HEK293 (cell line): ENCODE results near the gene SYNDIG1.

Experiments used
- CTCF ChIA-PET: fragments of 350-600 bp; formaldehyde crosslinking; extraction: SDS; loops from one replicate; lab custom pipeline; 2021; ENCODE audit warnings: antibody characterized with exemption; lab: Yijun Ruan, JAX
- POLR2A ChIA-PET: fragments of 300-600 bp; formaldehyde crosslinking; extraction: SDS; loops from one replicate; lab custom pipeline; 2020; ENCODE audit warnings: antibody characterized with exemption, inconsistent platforms; lab: Yijun Ruan, JAX
- H3K27ac ChIP-seq: fragments of 200-500 bp; sonication (Bioruptor generic); 2 replicates; pipeline ENCODE4 v1.5.1; 2014; ENCODE audit warnings: low read depth, low read length, control low read depth, inconsistent platforms; ENCODE audit errors: extremely low read depth
- H3K36me3 ChIP-seq, 2 experiments: fragments of 200-500 bp in 1 of 2; sonication (Bioruptor generic) in 1 of 2; 1 replicate in 1 of 2; 2 replicates in 1 of 2; pipeline ENCODE4 v1.5.1; 2014 to 2017; ENCODE audit warnings: inconsistent platforms in 2 of 2, low read length in 2 of 2; ENCODE audit not compliant: control insufficient read depth in 2 of 2, insufficient read depth in 1 of 2
- H3K4me1 ChIP-seq: fragments of 200-500 bp; sonication (Bioruptor generic); 2 replicates; pipeline ENCODE4 v1.5.1; 2014; ENCODE audit warnings: mild to moderate bottlenecking, low read length, inconsistent platforms; ENCODE audit not compliant: control insufficient read depth, insufficient read depth
- H3K4me3 ChIP-seq: 2 replicates; pipeline ENCODE4 v1.5.1; 2011; ENCODE audit warnings: low read depth, mild to moderate bottlenecking, control low read depth, low read length, moderate library complexity
- H3K9me3 ChIP-seq: fragments of 200-500 bp; sonication (Bioruptor generic); 2 replicates; pipeline ENCODE4 v1.5.1; 2014; ENCODE audit warnings: low read depth, low read length, inconsistent platforms; ENCODE audit not compliant: control insufficient read depth, insufficient read depth
- AEBP2 ChIP-seq: fragments of 450-650 bp; formaldehyde crosslinking; IDR thresholded peaks from 2 replicates; pipeline ENCODE4 v1.5.1; 2016; ENCODE audit warnings: missing biosample characterization, missing genetic modification characterization, borderline replicate concordance
- BCL11A ChIP-seq: fragments of 450-650 bp; formaldehyde crosslinking; IDR thresholded peaks from 2 replicates; pipeline ENCODE4 v1.5.1; 2016; ENCODE audit warnings: low read depth, missing biosample characterization, missing genetic modification characterization
- BCL11B ChIP-seq: fragments of 450-650 bp; formaldehyde crosslinking; IDR thresholded peaks from 2 replicates; pipeline ENCODE4 v1.5.1; 2016; ENCODE audit warnings: low read depth, missing biosample characterization, missing genetic modification characterization
- GLI4 ChIP-seq: fragments of 450-650 bp; formaldehyde crosslinking; IDR thresholded peaks from 2 replicates; pipeline ENCODE4 v1.5.1; 2016; ENCODE audit warnings: missing biosample characterization, missing genetic modification characterization
- GLIS1 ChIP-seq: fragments of 450-650 bp; formaldehyde crosslinking; IDR thresholded peaks from 2 replicates; pipeline ENCODE4 v1.5.1; 2016; ENCODE audit warnings: missing biosample characterization, missing genetic modification characterization
- HOXD13 ChIP-seq: sonication (generic); formaldehyde crosslinking; IDR thresholded peaks from 2 replicates; pipeline ENCODE4 v1.8.0; 2022; ENCODE audit warnings: missing genetic modification reagents, borderline replicate concordance
- IKZF3 ChIP-seq: fragments of 450-650 bp; IDR thresholded peaks from 2 replicates; pipeline ENCODE4 v1.5.0; 2018; ENCODE audit warnings: missing biosample characterization, mild to moderate bottlenecking, missing genetic modification characterization, moderate library complexity
- KLF7 ChIP-seq: fragments of 450-650 bp; formaldehyde crosslinking; IDR thresholded peaks from 2 replicates; pipeline ENCODE4 v1.5.1; 2016; ENCODE audit warnings: missing biosample characterization, missing genetic modification characterization, borderline replicate concordance
- SP2 ChIP-seq: fragments of 450-650 bp; formaldehyde crosslinking; IDR thresholded peaks from 2 replicates; pipeline ENCODE4 v1.5.1; 2016; ENCODE audit warnings: missing biosample characterization, missing genetic modification characterization
- TSHZ1 ChIP-seq: fragments of 450-650 bp; formaldehyde crosslinking; IDR thresholded peaks from 2 replicates; pipeline ENCODE4 v1.5.1; 2016; ENCODE audit warnings: missing biosample characterization, missing genetic modification characterization, borderline replicate concordance
- ZBTB44 ChIP-seq: fragments of 450-650 bp; IDR thresholded peaks from 2 replicates; pipeline ENCODE4 v1.5.1; 2018; ENCODE audit warnings: missing biosample characterization, mild to moderate bottlenecking, missing genetic modification characterization
- ZFHX2 ChIP-seq: fragments of 450-650 bp; formaldehyde crosslinking; conservative IDR thresholded peaks from 2 replicates; pipeline ENCODE4 v1.5.1; 2016; ENCODE audit warnings: missing biosample characterization, missing genetic modification characterization
- ZIC2 ChIP-seq: fragments of 450-650 bp; formaldehyde crosslinking; IDR thresholded peaks from 2 replicates; pipeline ENCODE4 v1.5.1; 2016; ENCODE audit warnings: missing biosample characterization, missing genetic modification characterization
- ZNF140 ChIP-seq: fragments of 450-650 bp; formaldehyde crosslinking; IDR thresholded peaks from 2 replicates; pipeline ENCODE4 v1.5.1; 2016; ENCODE audit warnings: missing biosample characterization, missing genetic modification characterization
- ZNF223 ChIP-seq: fragments of 450-650 bp; formaldehyde crosslinking; IDR thresholded peaks from 2 replicates; pipeline ENCODE4 v1.5.1; 2016; ENCODE audit warnings: missing biosample characterization, missing genetic modification characterization
- ZNF302 ChIP-seq: fragments of 450-650 bp; formaldehyde crosslinking; IDR thresholded peaks from 2 replicates; pipeline ENCODE4 v1.5.1; 2016; ENCODE audit warnings: missing biosample characterization, missing genetic modification characterization, low read depth
- ZNF544 ChIP-seq: fragments of 450-650 bp; formaldehyde crosslinking; IDR thresholded peaks from 2 replicates; pipeline ENCODE4 v1.5.0; 2017; ENCODE audit warnings: missing biosample characterization, missing genetic modification characterization
- ZNF558 ChIP-seq: fragments of 450-650 bp; formaldehyde crosslinking; IDR thresholded peaks from 2 replicates; pipeline ENCODE4 v1.5.1; 2016; ENCODE audit warnings: missing biosample characterization, missing genetic modification characterization
- ZNF658 ChIP-seq: fragments of 450-650 bp; formaldehyde crosslinking; IDR thresholded peaks from 2 replicates; pipeline ENCODE4; 2016; ENCODE audit warnings: missing biosample characterization, missing genetic modification characterization
- ZNF776 ChIP-seq: fragments of 450-650 bp; formaldehyde crosslinking; IDR thresholded peaks from 2 replicates; pipeline ENCODE4 v1.5.0; 2017; ENCODE audit warnings: missing biosample characterization, missing genetic modification characterization, borderline replicate concordance
- ZNF792 ChIP-seq: fragments of 450-650 bp; formaldehyde crosslinking; IDR thresholded peaks from 2 replicates; pipeline ENCODE4 v1.5.1; 2016; ENCODE audit warnings: missing biosample characterization, missing genetic modification characterization
- ZSCAN18 ChIP-seq: fragments of 450-650 bp; formaldehyde crosslinking; IDR thresholded peaks from 2 replicates; pipeline ENCODE4 v1.5.1; 2016; ENCODE audit warnings: missing biosample characterization, missing genetic modification characterization

Gene SYNDIG1

GRCh38 chr20:24656391-24656790 lies 187.0 kb downstream of the SYNDIG1 start (continued):
- TF ChIP-seq TSHZ1 (tag by site-specific recombination) (no peak), ZNF658 (tag by site-specific recombination) (no peak), ZNF140 (no peak)

GRCh38 chr20:24657196-24657595 lies 187.8 kb downstream of the SYNDIG1 start:
- H3K4me1 ChIP-seq, result no peaks in the 10 kb centered on the region
- ChIA-PET CTCF (no interaction called here), POLR2A (no interaction called here)
- no peak overlapping the region for H3K27ac ChIP-seq
- H3K9me3 ChIP-seq, result no peaks in the 10 kb centered on the region
- TF ChIP-seq ZNF558 (no peak), ZIC2 (peak; percentile 57), ZBTB44 (tag by site-specific recombination) (no peak), GLIS1 (peak; percentile 67), HOXD13 (CRISPR knock-in tag) (no peak)
- H3K4me3 ChIP-seq, result no peak overlapping the region
- H3K36me3 ChIP-seq, result no peaks in the 10 kb centered on the region

- POLR2A ChIA-PET, result no interaction called here
- no peaks in the 10 kb centered on the region for H3K36me3 ChIP-seq
- no peaks in the 10 kb centered on the region for H3K4me1 ChIP-seq
- H3K4me3 ChIP-seq, result no peak overlapping the region
- no peaks in the 10 kb centered on the region for H3K9me3 ChIP-seq
- CTCF ChIA-PET, result no interaction called here
- TF ChIP-seq ZFHX2 (tag by site-specific recombination) (no peak), GLIS1 (no peak), BCL11B (no peak), BCL11A (tag by site-specific recombination) (no peak), ZNF792 (tag by site-specific recombination) (no peak), ZNF302 (tag by site-specific recombination) (no peak), KLF7 (tag by site-specific recombination) (no peak), AEBP2 (no peak), ZNF776 (tag by site-specific recombination) (no peak), GLI4 (no peak), ZNF544 (tag by site-specific recombination) (no peak), SP2 (tag by site-specific recombination) (no peak), ZBTB44 (tag by site-specific recombination) (no peak), ZSCAN18 (tag by site-specific recombination) (no peak), ZNF223 (tag by site-specific recombination) (no peak), IKZF3 (tag by site-specific recombination) (no peak)
- no peak overlapping the region for H3K27ac ChIP-seq
Observed at GRCh38 chr20:24657878-24658620, 188.6 kb downstream of the SYNDIG1 start.
